GM18502 (cell line): ENCODE data around the gene CRELD2.
A peak's percentile ranks its signal among the peaks of the same experiment; 100 is the strongest.

ENCODE experiments used
- ATAC-seq: cut with Tn5 transposase; IDR thresholded peaks from one replicate; pipeline ENCODE4 v1.9.1; 2021; ENCODE audit warnings: mild to moderate bottlenecking; ENCODE audit not compliant: unreplicated experiment, poor library complexity

CRELD2 gene

GRCh38 chr22:49927483-49928184, 9.2 kb downstream of the CRELD2 start:
- no peak for ATAC-seq

GRCh38 chr22:49928185-49928495, 9.7 kb downstream of the CRELD2 start:
- ATAC-seq: no peak

GRCh38 chr22:49928555-49929210, 10.2 kb downstream of the CRELD2 start:
- ATAC-seq: no peak

GRCh38 chr22:49929211-49929979, 11.0 kb downstream of the CRELD2 start:
- ATAC-seq: peak; percentile 38

GRCh38 chr22:49929994-49930575, 11.7 kb downstream of the CRELD2 start:
- ATAC-seq: no peak

- no peak for ATAC-seq
Observed at GRCh38 chr22:49930596-49931412, 12.4 kb downstream of the CRELD2 start.

- no peak for ATAC-seq
Observed at GRCh38 chr22:49933236-49934159, 15.1 kb downstream of the CRELD2 start.

GRCh38 chr22:49934160-49934890, 15.9 kb downstream of the CRELD2 start:
- no peak for ATAC-seq

GRCh38 chr22:49934891-49935557, 16.6 kb downstream of the CRELD2 start:
- ATAC-seq: no peak

- no peak for ATAC-seq
Observed at GRCh38 chr22:49935561-49935960, 17.1 kb downstream of the CRELD2 start.

GRCh38 chr22:49936018-49936972, 17.9 kb downstream of the CRELD2 start:
- peak; percentile 64 for ATAC-seq

- no peak for ATAC-seq
Observed at GRCh38 chr22:49936973-49937757, 18.7 kb downstream of the CRELD2 start.

GRCh38 chr22:49937758-49938564, 19.5 kb downstream of the CRELD2 start:
- no peak for ATAC-seq

GRCh38 chr22:49938565-49939136, 20.2 kb downstream of the CRELD2 start:
- ATAC-seq: no peak
